Measurements from ENCODE around the gene POPDC2. TPM values are rescaled to one million over a fixed set of nuclear protein-coding genes. Genes with fewer than 3 reads are reported as not detected.

POPDC2 gene
- total RNA-seq, 1 donor from 2014 or later, result 1.4 TPM

GRCh38 chr3:119632216-119632615 lies 28.2 kb downstream of the POPDC2 start:
- no peak overlapping the region for H3K4me3 Mint-ChIP-seq (ENCODE audit: unreplicated experiment)
- TF ChIP-seq CTCF (IDR thresholded peaks at IDR 0.05; ENCODE audit: partially characterized antibody, unreplicated experiment), result no peak
- no peaks in the 10 kb centered on the region for H3K36me3 Mint-ChIP-seq (ENCODE audit: unreplicated experiment)
- no peak for DNase-seq
- peaks cover 4% of the 10 kb centered on the region for H3K4me1 Mint-ChIP-seq (ENCODE audit: low read depth, unreplicated experiment)
- no peaks in the 10 kb centered on the region for H3K27me3 Mint-ChIP-seq (ENCODE audit: unreplicated experiment)
- peaks cover 2% of the 10 kb centered on the region for H3K9me3 Mint-ChIP-seq (ENCODE audit: unreplicated experiment)
- no peak overlapping the region for H3K27ac Mint-ChIP-seq (ENCODE audit: unreplicated experiment)

DNA sequence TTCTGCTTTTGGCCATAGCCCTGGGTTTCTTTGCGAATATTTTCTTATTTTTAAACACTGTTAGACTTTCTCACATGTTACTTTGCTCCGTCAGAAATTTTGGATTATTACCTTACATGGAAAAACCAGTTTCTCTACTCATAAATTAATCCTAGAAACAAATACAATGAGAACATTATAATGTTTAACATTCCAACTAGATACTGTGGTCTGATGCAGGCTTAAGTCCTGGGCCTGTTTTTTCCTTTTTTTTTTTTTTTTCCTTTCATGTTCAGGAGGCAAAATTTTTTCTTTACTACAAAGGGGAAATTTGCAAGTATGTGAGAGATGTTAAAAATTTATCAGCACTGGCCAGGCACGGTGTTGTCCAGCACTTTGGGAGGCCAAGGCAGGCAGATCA lies 28.9 kb downstream of the POPDC2 start:
- no peak for TF ChIP-seq CTCF (IDR thresholded peaks at IDR 0.05; ENCODE audit: partially characterized antibody, unreplicated experiment)
- H3K9me3 Mint-ChIP-seq (ENCODE audit: unreplicated experiment), result peaks cover 2% of the 10 kb centered on the region
- DNase-seq, result no peak
- H3K27me3 Mint-ChIP-seq (ENCODE audit: unreplicated experiment), result no peaks in the 10 kb centered on the region
- no peaks in the 10 kb centered on the region for H3K36me3 Mint-ChIP-seq (ENCODE audit: unreplicated experiment)
- no peak overlapping the region for H3K4me3 Mint-ChIP-seq (ENCODE audit: unreplicated experiment)
- H3K4me1 Mint-ChIP-seq (ENCODE audit: low read depth, unreplicated experiment), result peaks cover 4% of the 10 kb centered on the region
- no peak overlapping the region for H3K27ac Mint-ChIP-seq (ENCODE audit: unreplicated experiment)

GRCh38 chr3:119630880-119631329 lies 29.5 kb downstream of the POPDC2 start:
- DNase-seq, result no peak
- H3K36me3 Mint-ChIP-seq (ENCODE audit: unreplicated experiment), result no peaks in the 10 kb centered on the region
- no peak overlapping the region for H3K4me3 Mint-ChIP-seq (ENCODE audit: unreplicated experiment)
- peak overlapping the region; percentile 31 for H3K27ac Mint-ChIP-seq (ENCODE audit: unreplicated experiment)
- no peak for TF ChIP-seq CTCF (IDR thresholded peaks at IDR 0.05; ENCODE audit: partially characterized antibody, unreplicated experiment)
- peaks cover 2% of the 10 kb centered on the region for H3K9me3 Mint-ChIP-seq (ENCODE audit: unreplicated experiment)
- peaks cover 4% of the 10 kb centered on the region for H3K27me3 Mint-ChIP-seq (ENCODE audit: unreplicated experiment)
- H3K4me1 Mint-ChIP-seq (ENCODE audit: low read depth, unreplicated experiment), result peaks cover 4% of the 10 kb centered on the region

DNA sequence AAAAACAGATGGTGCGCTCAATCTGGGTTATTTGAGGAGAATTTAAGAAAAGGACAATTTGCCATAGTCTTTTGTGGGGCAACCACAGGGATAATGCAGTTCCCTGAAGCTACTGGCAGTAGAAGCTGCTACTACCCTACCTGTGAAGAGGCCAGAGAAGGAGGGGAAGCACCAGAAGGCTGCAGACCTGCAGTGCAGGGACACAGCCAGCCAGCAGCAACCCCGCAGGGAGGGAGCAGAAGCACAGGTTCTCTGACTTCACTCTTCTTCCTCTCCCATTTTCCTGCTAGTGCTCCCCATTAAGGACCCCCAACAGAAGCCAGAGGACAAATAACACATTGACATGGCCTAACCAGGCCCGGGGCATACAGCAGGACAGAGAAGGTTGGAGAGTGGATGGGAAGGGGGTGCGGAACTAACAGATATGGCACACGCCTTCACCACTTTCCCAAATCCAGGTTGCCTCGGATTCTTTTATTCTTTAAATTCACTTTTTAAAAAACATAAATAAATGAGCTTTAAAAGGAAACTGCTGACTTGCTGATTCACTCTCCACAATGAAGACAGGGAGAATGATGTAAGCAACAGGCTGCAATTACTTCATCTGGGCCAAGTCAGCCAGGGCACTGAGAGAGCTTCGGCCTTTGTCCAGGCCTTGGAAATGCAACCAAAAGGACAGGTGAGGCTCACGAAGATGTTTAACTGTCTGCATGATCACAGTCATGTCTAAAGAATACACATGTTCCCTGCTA lies 30.1 kb downstream of the POPDC2 start:
- no peak for DNase-seq
- Mint-ChIP-seq H3K36me3 (ENCODE audit: unreplicated experiment) (no peaks in the 10 kb centered on the region), H3K27me3 (ENCODE audit: unreplicated experiment) (peaks cover 4% of the 10 kb centered on the region), H3K4me1 (ENCODE audit: low read depth, unreplicated experiment) (peaks cover 4% of the 10 kb centered on the region), H3K4me3 (ENCODE audit: unreplicated experiment) (no peak overlapping the region), H3K9me3 (ENCODE audit: unreplicated experiment) (peaks cover 2% of the 10 kb centered on the region), H3K27ac (ENCODE audit: unreplicated experiment) (no peak overlapping the region)
- no peak for TF ChIP-seq CTCF (IDR thresholded peaks at IDR 0.05; ENCODE audit: partially characterized antibody, unreplicated experiment)

DNA sequence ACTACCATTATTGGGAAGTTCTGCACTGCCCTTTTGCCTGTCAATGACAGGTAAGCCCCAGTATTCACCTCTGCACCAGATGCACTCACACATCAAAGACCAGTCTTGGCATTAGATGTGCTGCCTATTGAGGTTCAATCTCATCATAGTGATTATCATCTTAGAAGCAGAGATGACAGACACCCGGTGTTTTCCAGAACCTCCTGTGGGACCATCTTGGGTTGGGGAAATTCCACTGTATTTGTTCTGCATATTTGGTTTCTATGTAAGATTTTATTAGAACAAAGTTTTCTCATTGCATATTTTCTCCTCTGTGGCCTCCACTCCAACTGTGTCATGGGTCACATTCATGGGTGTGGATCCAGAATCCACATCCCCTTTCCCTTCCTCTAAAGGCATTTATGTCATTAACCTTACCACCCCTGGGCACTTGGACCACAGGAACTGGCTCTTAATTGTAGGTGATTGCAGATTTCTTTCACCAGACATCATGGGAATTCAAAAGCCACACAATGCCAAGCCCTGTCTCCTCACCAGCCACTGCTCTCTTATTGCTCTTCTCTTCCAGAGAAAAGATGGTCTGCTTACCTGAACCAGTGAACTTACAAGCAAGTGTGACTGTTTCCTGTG lies 31.5 kb downstream of the POPDC2 start:
- Mint-ChIP-seq H3K27ac (ENCODE audit: unreplicated experiment) (no peak overlapping the region), H3K4me3 (ENCODE audit: unreplicated experiment) (no peak overlapping the region), H3K9me3 (ENCODE audit: unreplicated experiment) (peaks cover 2% of the 10 kb centered on the region), H3K4me1 (ENCODE audit: low read depth, unreplicated experiment) (peaks cover 4% of the 10 kb centered on the region), H3K27me3 (ENCODE audit: unreplicated experiment) (peaks cover 4% of the 10 kb centered on the region), H3K36me3 (ENCODE audit: unreplicated experiment) (no peaks in the 10 kb centered on the region)
- DNase-seq, result no peak
- TF ChIP-seq CTCF (IDR thresholded peaks at IDR 0.05; ENCODE audit: partially characterized antibody, unreplicated experiment), result no peak
